GM20000 (cell line): ENCODE results near the gene DSCAML1.

Source experiments
- DNase-seq: peaks from one replicate; pipeline ENCODE4 v3.0.0; 2012; ENCODE audit warnings: low spot score
- CTCF ChIP-seq: IDR thresholded peaks from 2 replicates; pipeline ENCODE4 v1.5.1; 2012; ENCODE audit warnings: mild to moderate bottlenecking, control low read depth; ENCODE audit errors: extremely low read depth, missing control alignments

The DSCAML1 gene

GRCh38 chr11:117631336-117632140 is 165.5 kb downstream of the DSCAML1 start:
- TF ChIP-seq CTCF, result no peak
- no peak for DNase-seq

- DNase-seq, result no peak
- TF ChIP-seq CTCF, result no peak
Measured at GRCh38 chr11:117629891-117630538, 167.0 kb downstream of the DSCAML1 start.

DNA sequence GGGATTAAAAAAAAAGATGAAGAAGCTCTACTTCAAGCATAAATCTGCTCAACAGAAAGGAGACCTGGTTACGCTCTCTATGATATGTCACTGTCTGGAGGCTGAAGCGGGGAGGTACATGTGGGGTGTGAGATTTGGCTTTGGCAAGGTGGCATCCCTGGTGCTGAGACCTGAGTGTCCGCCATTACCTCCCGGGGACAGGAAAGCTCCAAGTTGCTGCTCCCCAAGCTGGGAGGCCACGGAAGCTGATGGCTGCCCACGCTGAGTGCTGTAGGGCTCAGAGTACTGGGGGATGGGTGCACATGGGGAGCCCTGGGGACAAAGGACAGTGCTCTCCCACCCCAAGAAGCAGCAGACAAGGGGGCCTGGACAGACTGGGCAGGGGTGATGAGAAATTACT is 167.9 kb downstream of the DSCAML1 start:
- DNase-seq, result no peak
- no peak for TF ChIP-seq CTCF

DNA sequence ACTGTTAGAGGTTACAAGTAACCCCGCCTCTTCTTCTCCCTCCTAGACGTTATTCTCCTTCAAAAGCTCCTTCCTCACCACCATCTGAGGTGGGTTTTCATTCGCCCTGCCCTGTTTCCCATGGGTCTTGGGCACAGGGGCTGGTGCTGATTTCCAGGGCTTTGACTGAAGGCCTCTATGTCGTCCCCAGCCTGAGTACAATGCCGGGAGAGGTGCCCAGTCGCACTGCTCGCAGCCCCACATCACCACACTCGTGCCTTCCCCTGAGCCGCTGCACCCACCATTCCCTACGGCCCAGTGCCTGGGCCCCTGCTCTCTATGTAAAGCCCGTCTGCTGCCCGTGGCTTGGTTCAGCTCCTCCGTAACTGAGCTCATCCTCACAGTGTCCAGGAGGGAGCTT is 169.8 kb downstream of the DSCAML1 start:
- TF ChIP-seq CTCF, result no peak

DNA sequence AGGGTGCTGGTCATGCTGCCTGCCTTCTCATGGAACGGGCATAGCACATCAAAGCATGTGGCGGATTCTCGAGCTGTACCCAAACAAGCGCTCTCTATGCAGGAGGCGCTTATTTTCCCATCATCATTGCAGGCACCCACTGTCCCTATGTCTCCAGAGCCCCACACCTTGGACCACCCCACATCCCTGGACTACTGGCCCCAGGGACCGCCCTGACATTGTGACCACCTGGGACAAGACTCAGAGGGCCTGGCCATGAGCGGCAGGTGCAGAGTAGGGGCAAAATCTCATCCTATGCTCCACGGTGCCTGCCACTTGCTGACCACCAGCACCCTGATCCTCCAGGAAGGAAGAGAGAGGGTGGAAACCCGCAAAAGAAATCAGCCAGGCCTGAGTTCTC is 170.4 kb downstream of the DSCAML1 start:
- no peak for DNase-seq
- TF ChIP-seq CTCF, result no peak

More for the DNA sequence above, 169.8 kb downstream of the DSCAML1 start:
- no peak for DNase-seq

DNA sequence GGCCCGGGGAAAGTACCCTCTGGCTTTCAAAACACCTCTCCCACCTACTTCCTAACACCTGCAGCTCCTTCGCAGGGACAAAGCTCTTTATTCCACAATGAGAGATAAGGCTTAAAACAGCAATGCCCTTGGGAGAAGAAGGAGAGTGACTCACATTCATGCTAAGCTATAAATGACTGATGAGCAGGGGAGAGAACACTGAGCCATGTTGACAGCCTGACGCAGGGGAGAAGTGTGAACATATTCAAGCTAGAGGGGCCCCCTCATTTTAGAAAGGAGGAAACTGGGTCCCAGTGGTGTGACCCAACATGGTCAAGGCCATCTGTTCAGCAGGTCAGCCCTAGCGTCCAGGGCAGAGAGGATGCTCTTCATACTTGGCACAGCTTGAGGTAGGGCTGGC is 171.8 kb downstream of the DSCAML1 start:
- TF ChIP-seq CTCF, result no peak
- DNase-seq, result no peak

DNA sequence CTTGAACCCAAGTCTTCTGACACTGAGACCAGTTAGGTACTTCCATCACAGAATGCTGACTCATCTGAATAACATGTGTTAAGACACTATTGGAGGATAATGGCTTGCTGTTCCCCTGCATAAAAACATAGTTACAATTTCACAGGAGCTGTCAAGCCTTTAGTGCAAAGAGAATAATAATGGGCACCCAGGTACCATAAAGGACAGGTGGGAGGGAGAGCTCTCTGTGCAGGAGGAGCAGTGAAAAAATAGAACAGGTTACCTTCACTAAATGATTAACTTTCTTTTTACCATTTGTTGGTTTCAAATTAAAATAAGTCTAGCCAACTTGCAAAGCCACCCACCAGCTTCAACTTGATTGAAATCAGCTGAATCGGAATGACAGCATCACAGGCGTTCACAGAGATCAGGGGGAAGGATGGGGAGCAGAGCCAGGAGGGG is 173.2 kb downstream of the DSCAML1 start:
- TF ChIP-seq CTCF, result no peak
- DNase-seq, result no peak
